LNCAP (cell line): ENCODE measurements around the gene ACTL9.

Experiments
- CTCF ChIP-seq: fragments of 450-650 bp; IDR thresholded peaks from 2 replicates; pipeline ENCODE4 v1.5.1; 2017; ENCODE audit warnings: mild to moderate bottlenecking

ACTL9 gene

GRCh38 chr19:8703223-8703622, 4.6 kb upstream of the ACTL9 start:
- no peak for TF ChIP-seq CTCF

GRCh38 chr19:8702350-8702749, 3.8 kb upstream of the ACTL9 start:
- no peak for TF ChIP-seq CTCF

DNA sequence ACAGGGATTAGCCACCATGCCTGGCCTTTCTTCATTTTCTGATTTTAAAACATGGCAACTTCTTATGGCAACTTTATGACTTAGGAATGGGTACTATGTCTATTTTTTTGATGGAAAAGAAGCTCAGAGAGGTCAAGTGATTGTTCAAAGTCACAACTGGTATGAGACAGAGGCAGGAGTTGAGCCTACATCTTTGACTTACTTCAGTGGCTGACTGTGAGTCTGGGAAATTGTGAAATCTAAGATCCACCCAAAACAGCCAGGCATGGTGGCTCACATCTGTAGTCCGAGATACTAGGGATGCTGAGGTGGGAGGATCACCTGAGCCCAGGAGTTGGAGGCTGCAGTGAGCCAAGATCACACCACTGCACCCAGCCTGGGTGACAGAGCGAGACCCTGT, 2.4 kb upstream of the ACTL9 start:
- no peak for TF ChIP-seq CTCF

- TF ChIP-seq CTCF = no peak
Observed at GRCh38 chr19:8699908-8700307, 1.3 kb upstream of the ACTL9 start.

DNA sequence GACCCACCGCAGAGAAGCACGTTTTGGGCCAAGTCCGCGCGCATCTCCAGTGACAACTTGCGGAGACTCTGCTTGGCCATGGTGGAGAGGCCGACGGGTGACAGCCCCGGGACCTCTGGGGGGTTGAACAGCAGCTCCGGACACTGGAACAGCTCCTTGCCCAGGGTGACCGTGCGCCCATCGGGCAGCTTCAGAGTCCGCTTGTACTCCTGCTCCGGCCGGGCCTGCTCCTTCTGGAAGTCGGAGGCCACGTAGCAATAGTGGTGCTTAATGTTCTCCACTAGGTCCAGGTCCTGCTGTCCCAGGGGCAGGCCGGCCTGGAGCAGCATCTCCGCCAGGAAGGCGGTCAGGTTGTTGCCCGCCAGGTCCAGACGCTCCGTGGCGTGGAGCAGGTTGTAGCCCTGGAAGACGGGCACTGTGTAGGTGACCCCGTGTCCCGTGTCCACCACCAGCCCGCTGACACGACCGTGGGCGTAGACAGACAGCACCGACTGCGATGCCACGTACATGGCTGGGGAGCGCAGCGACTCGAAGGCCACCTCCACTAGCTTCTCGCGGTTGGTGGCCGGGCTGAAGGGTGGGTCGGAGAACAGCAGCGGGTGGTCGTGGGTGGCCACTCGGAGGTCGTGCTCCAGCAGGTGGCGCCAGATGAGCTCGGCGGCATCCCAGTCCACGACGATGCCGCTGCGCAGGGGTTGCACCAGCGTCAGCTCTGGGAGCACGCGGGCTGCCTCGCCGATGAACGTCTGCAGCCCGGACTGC, 743 bp downstream of the ACTL9 start:
- TF ChIP-seq CTCF = peak; percentile 38

- no peak for TF ChIP-seq CTCF
Observed at GRCh38 chr19:8696993-8697392, 1.6 kb downstream of the ACTL9 start.

DNA sequence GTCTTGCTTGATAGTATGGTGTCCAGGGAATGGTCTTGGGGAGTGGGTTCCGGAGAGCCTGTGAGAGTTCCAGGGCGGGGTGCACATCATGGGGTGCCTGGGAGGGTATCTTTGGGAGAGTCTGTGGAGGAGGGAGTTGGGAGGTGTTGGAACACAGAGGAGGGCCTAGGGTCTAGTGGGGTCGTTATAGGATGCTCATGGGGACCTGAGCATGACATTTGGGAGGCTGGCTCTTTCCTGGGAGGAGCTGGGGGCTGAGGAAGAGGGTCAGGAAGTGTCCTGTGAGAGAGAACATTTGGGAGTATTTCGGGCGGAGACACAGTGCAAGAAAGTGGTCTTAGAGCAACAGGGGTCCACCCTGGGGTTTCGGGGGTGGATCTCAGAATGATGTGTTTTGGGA, 2.7 kb downstream of the ACTL9 start:
- no peak for TF ChIP-seq CTCF

- no peak for TF ChIP-seq CTCF
Observed at GRCh38 chr19:8695501-8695900, 3.1 kb downstream of the ACTL9 start.
